ENCODE results near the gene ALS2. TPM values are rescaled to one million over a fixed set of nuclear protein-coding genes. Genes with fewer than 3 reads are reported as not detected.

ALS2 gene
- 15.8 and 16.7 TPM in 2 replicates for total RNA-seq
- total RNA-seq (2013), result 7.0 TPM
- polyA plus RNA-seq, result 1.4 and 3.8 TPM in 2 replicates
- 3.3 and 6.8 TPM in 2 replicates for polyA minus RNA-seq

GRCh38 chr2:201780674-201781493, at the start of gene ALS2:
TSS of gene ALS2 (minus strand) at chr2:201780933. CDS start at chr2:201768885, 12,048 bp downstream.
- H4K20me1 ChIP-seq (ENCODE audit: control insufficient read depth, insufficient read depth, low read length, poor library complexity, severe bottlenecking), result no peaks in the 10 kb centered on the region
- H3K4me1 ChIP-seq (ENCODE audit: control insufficient read depth in 2 of 2, insufficient read depth in 2 of 2, low read length in 2 of 2), result peaks cover 13 to 15% of the 10 kb centered on the region in 2 donors
- no peaks in the 10 kb centered on the region for H3K9me3 Mint-ChIP-seq (ENCODE audit: insufficient read depth)
- ChIA-PET CTCF (interaction anchor here (0.5 to 1.3 kb wide), 6 partner anchors 13 to 549 kb away, joined by 3 to 8 read pairs (median 4); partner anchors contain the start of genes STRADB, TMEM237 and TRAK2), POLR2A (interaction anchor here (0.5 to 1.4 kb wide), 4 partner anchors 138 to 1473 kb away, joined by 3 to 8 read pairs (median 6); partner anchors contain the start of genes CLK1, STRADB and TRAK2)
- intact Hi-C loops (cut with micrococcal nuclease), result loop anchor here (1.0 to 10.0 kb wide), 10 partner anchors 139 to 1254 kb away; partner anchors contain the start of genes BMPR2, CLK1, FZD7 and NOP58
- H3K27ac ChIP-seq (ENCODE audit: low read length in 2 of 2), result peak within 1 kb of the TSS; percentile 77 to 84
- peak within 1 kb of the TSS; percentile 93 for H3K4me2 ChIP-seq (replicated peaks; ENCODE audit: low read depth, low read length, poor library complexity, severe bottlenecking)
- H3K9ac ChIP-seq (ENCODE audit: low read length), result peak within 1 kb of the TSS; percentile 87
- under 1% methylated on average over 47 of the region's 60 CpGs for WGBS (ENCODE audit: insufficient coverage)
- ATAC-seq (ENCODE audit: low read depth) (peak; percentile 92), DNase-seq (peak; percentile 97)
- peak within 1 kb of the TSS; percentile 80 to 99 (median 88) for H3K4me3 ChIP-seq (ENCODE audit: control extremely low read depth in 1 of 5, extremely low read depth in 1 of 5, insufficient read depth in 1 of 5, low read depth in 2 of 5, low read length in 4 of 5)
- peak within 1 kb of the TSS; percentile 98 for H3K4me3 Mint-ChIP-seq
- peak within 1 kb of the TSS; percentile 96 for H2AFZ ChIP-seq (ENCODE audit: insufficient read depth, low read depth, low read length, poor library complexity, severe bottlenecking)
- H3K27me3 ChIP-seq (replicated peaks in 1 of 4; ENCODE audit: control extremely low read depth in 1 of 4, control insufficient read depth in 3 of 4, insufficient read depth in 4 of 4, low read length in 3 of 4), result peaks cover 0 to 12% (median 0%) of the 10 kb centered on the region in 4 experiments
- H3K9me3 ChIP-seq (ENCODE audit: control extremely low read depth in 1 of 3, control insufficient read depth in 2 of 3, insufficient read depth in 1 of 3, low read length in 2 of 3), result no peaks in the 10 kb centered on the region
- no peak for TF ChIP-seq EZH2 (IDR thresholded peaks at IDR 0.05; ENCODE audit: borderline replicate concordance, insufficient read depth, low read depth, low read length, poor library complexity, severe bottlenecking)
- TF ChIP-seq, protein P1, sequence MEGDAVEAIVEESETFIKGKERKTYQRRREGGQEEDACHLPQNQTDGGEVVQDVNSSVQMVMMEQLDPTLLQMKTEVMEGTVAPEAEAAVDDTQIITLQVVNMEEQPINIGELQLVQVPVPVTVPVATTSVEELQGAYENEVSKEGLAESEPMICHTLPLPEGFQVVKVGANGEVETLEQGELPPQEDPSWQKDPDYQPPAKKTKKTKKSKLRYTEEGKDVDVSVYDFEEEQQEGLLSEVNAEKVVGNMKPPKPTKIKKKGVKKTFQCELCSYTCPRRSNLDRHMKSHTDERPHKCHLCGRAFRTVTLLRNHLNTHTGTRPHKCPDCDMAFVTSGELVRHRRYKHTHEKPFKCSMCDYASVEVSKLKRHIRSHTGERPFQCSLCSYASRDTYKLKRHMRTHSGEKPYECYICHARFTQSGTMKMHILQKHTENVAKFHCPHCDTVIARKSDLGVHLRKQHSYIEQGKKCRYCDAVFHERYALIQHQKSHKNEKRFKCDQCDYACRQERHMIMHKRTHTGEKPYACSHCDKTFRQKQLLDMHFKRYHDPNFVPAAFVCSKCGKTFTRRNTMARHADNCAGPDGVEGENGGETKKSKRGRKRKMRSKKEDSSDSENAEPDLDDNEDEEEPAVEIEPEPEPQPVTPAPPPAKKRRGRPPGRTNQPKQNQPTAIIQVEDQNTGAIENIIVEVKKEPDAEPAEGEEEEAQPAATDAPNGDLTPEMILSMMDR (IDR thresholded peaks at IDR 0.05), result no peak
- peaks cover 16% of the 10 kb centered on the region for H3K79me2 ChIP-seq (ENCODE audit: control insufficient read depth, insufficient read depth, low read length)
- peaks cover 16% of the 10 kb centered on the region for H3K4me1 Mint-ChIP-seq
- H3K27me3 Mint-ChIP-seq, result peaks cover 10% of the 10 kb centered on the region
- H3K36me3 ChIP-seq (replicated peaks in 1 of 2; ENCODE audit: control extremely low read depth in 1 of 2, control insufficient read depth in 1 of 2, extremely low read depth in 1 of 2, insufficient read depth in 2 of 2, low read length in 1 of 2), result no peaks in the 10 kb centered on the region
- peak within 1 kb of the TSS; percentile 94 for H3K27ac Mint-ChIP-seq

GRCh38 chr2:201828220-201828619, 47.5 kb upstream of the ALS2 start:
- Histone ChIP-seq H3K9me3 (ENCODE audit: control extremely low read depth in 1 of 3, control insufficient read depth in 2 of 3, insufficient read depth in 1 of 3, low read length in 2 of 3) (no peaks in the 10 kb centered on the region), H3K79me2 (ENCODE audit: control insufficient read depth, insufficient read depth, low read length) (no peaks in the 10 kb centered on the region), H3K4me2 (replicated peaks; ENCODE audit: low read depth, low read length, poor library complexity, severe bottlenecking) (no peak overlapping the region), H3K4me3 (ENCODE audit: control extremely low read depth in 1 of 5, extremely low read depth in 1 of 5, insufficient read depth in 1 of 5, low read depth in 2 of 5, low read length in 4 of 5) (no peak overlapping the region), H3K36me3 (replicated peaks in 1 of 2; ENCODE audit: control extremely low read depth in 1 of 2, control insufficient read depth in 1 of 2, extremely low read depth in 1 of 2, insufficient read depth in 2 of 2, low read length in 1 of 2) (no peaks in the 10 kb centered on the region), H3K27ac (ENCODE audit: low read length in 2 of 2) (no peak overlapping the region), H2AFZ (ENCODE audit: insufficient read depth, low read depth, low read length, poor library complexity, severe bottlenecking) (no peak overlapping the region), H3K4me1 (ENCODE audit: control insufficient read depth in 2 of 2, insufficient read depth in 2 of 2, low read length in 2 of 2) (no peaks in the 10 kb centered on the region), H3K9ac (ENCODE audit: low read length) (no peak overlapping the region), H3K27me3 (replicated peaks in 1 of 4; ENCODE audit: control extremely low read depth in 1 of 4, control insufficient read depth in 3 of 4, insufficient read depth in 4 of 4, low read length in 3 of 4) (peaks cover 0 to 2% (median 0%) of the 10 kb centered on the region in 4 experiments), H4K20me1 (ENCODE audit: control insufficient read depth, insufficient read depth, low read length, poor library complexity, severe bottlenecking) (no peaks in the 10 kb centered on the region)
- no peak overlapping the region for H3K27ac Mint-ChIP-seq
- peaks cover 12% of the 10 kb centered on the region for H3K27me3 Mint-ChIP-seq
- H3K4me3 Mint-ChIP-seq, result no peak overlapping the region
- ChIA-PET POLR2A (no interaction called here), CTCF (no interaction called here)
- H3K4me1 Mint-ChIP-seq, result no peaks in the 10 kb centered on the region
- WGBS (ENCODE audit: insufficient coverage), result no CpG with 5 or more reads among the region's 2 CpGs
- TF ChIP-seq, protein P1 (IDR thresholded peaks at IDR 0.05), result no peak
- TF ChIP-seq EZH2 (IDR thresholded peaks at IDR 0.05; ENCODE audit: borderline replicate concordance, insufficient read depth, low read depth, low read length, poor library complexity, severe bottlenecking), result no peak
- intact Hi-C loops (cut with micrococcal nuclease), result no loop called here
- H3K9me3 Mint-ChIP-seq (ENCODE audit: insufficient read depth), result no peaks in the 10 kb centered on the region
- DNase-seq, result no peak
- no peak for ATAC-seq (ENCODE audit: low read depth)

Data from B cell (primary cell).